Activated CD4-positive, alpha-beta T cell treated with anti-CD3 and anti-CD28 coated beads, Interleukin-2, Interleukin-4, amounts not matched to agents 100 ng/mL and 50 ng/mL, durations not matched to agents 16 hours and 8 hours (primary cell): ENCODE results near the gene SCAMP4.

Source experiments
- DNase-seq: peaks from one replicate; pipeline ENCODE4 v3.0.0-alpha.2; 2020; ENCODE audit warnings: low spot score

SCAMP4 gene

GRCh38 chr19:1956868-1957492 lies 51.8 kb downstream of the SCAMP4 start:
- no peak for DNase-seq

- no peak for DNase-seq
Measured at GRCh38 chr19:1957562-1958248, 52.5 kb downstream of the SCAMP4 start.

GRCh38 chr19:1959928-1960589 lies 54.9 kb downstream of the SCAMP4 start:
- no peak for DNase-seq

GRCh38 chr19:1961000-1961883 lies 56.0 kb downstream of the SCAMP4 start:
- no peak for DNase-seq

- no peak for DNase-seq
Measured at GRCh38 chr19:1962674-1963073, 57.5 kb downstream of the SCAMP4 start.

- DNase-seq = no peak
Measured at GRCh38 chr19:1967087-1967608, 61.9 kb downstream of the SCAMP4 start.

- DNase-seq = no peak
Measured at GRCh38 chr19:1968279-1969175, 63.3 kb downstream of the SCAMP4 start.

GRCh38 chr19:1969176-1970002 lies 64.2 kb downstream of the SCAMP4 start:
- DNase-seq = no peak

GRCh38 chr19:1970003-1970805 lies 65.0 kb downstream of the SCAMP4 start:
- DNase-seq = no peak

- DNase-seq = no peak
Measured at GRCh38 chr19:1970806-1971502, 65.8 kb downstream of the SCAMP4 start.

GRCh38 chr19:1974381-1975161 lies 69.4 kb downstream of the SCAMP4 start:
- no peak for DNase-seq

GRCh38 chr19:1975162-1975480 lies 69.9 kb downstream of the SCAMP4 start:
- no peak for DNase-seq
